A673 (cell line): ENCODE measurements around the gene SLC36A3.

Experiments used
- EZH2 ChIP-seq: fragments of 200-600 bp; sonication (generic); IDR thresholded peaks from 2 replicates; pipeline ENCODE4 v1.6.1; 2017; ENCODE audit warnings: borderline replicate concordance, low read depth, mild to moderate bottlenecking, mixed read lengths, antibody characterized with exemption, low read length; ENCODE audit not compliant: poor library complexity, severe bottlenecking
- TF ChIP-seq, protein P1 (sequence below): fragments of 300-800, 200-600 bp; sonication (generic); conservative IDR thresholded peaks from 2 replicates; pipeline ENCODE4 v1.5.1; 2017; ENCODE audit warnings: low read depth, mild to moderate bottlenecking, antibody characterized with exemption, low read length, moderate library complexity, mixed read lengths

- TF ChIP-seq, protein P1, sequence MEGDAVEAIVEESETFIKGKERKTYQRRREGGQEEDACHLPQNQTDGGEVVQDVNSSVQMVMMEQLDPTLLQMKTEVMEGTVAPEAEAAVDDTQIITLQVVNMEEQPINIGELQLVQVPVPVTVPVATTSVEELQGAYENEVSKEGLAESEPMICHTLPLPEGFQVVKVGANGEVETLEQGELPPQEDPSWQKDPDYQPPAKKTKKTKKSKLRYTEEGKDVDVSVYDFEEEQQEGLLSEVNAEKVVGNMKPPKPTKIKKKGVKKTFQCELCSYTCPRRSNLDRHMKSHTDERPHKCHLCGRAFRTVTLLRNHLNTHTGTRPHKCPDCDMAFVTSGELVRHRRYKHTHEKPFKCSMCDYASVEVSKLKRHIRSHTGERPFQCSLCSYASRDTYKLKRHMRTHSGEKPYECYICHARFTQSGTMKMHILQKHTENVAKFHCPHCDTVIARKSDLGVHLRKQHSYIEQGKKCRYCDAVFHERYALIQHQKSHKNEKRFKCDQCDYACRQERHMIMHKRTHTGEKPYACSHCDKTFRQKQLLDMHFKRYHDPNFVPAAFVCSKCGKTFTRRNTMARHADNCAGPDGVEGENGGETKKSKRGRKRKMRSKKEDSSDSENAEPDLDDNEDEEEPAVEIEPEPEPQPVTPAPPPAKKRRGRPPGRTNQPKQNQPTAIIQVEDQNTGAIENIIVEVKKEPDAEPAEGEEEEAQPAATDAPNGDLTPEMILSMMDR, result no peak
- no peak for TF ChIP-seq EZH2
Observed at GRCh38 chr5:151351671-151352070, 48.1 kb upstream of the SLC36A3 start.
